HG03095 (cell line): ENCODE data around the gene DNAJB4.
"Not testable (repeated sequence)": the region's sequence is repeated elsewhere in the genome, so short reads cannot be mapped to it uniquely, and the experiment has no call there.

Experiments used
- ATAC-seq: cut with Tn5 transposase; IDR thresholded peaks from one replicate; pipeline ENCODE4 v1.9.1; 2021; ENCODE audit warnings: moderate library complexity; ENCODE audit not compliant: unreplicated experiment

The DNAJB4 gene

GRCh38 chr1:78061825-78062523 is 57.2 kb downstream of the DNAJB4 start:
- no peak for ATAC-seq

GRCh38 chr1:78064886-78065285 is 60.1 kb downstream of the DNAJB4 start:
- ATAC-seq = not testable (repeated sequence)
